RPMI7951 (cell line): Measurements from ENCODE around the gene RHOF. TPM values are rescaled to one million over a fixed set of nuclear protein-coding genes. Genes with fewer than 3 reads are reported as not detected.

Source experiments
- DNase-seq: peaks from one replicate; pipeline ENCODE4 v3.0.0-alpha.2; 2012; ENCODE audit warnings: low read depth
- total RNA-seq: library from RNA; depleted of rRNA; stranded (reverse); fragments of >200 nt; shearing (Covaris generic); gene quantifications from 2 replicates; pipeline ENCODE4 v1.2.3, GENCODE V29; 2014

The RHOF gene
- total RNA-seq, 1 experiment from 2014 or later = 1.1 TPM

- no peak for DNase-seq
Observed at GRCh38 chr12:121804417-121805111, 11.1 kb upstream of the RHOF start.

- DNase-seq = peak; percentile 58
Observed at GRCh38 chr12:121803861-121804416, 10.5 kb upstream of the RHOF start, which contains the start of gene SETD1B. SETD1B (plus strand) TSS chr12:121804009; CDS start chr12:121804738, 729 bp downstream.

GRCh38 chr12:121802843-121803698, 9.6 kb upstream of the RHOF start:
- DNase-seq = peak; percentile 94

- DNase-seq = no peak
Observed at GRCh38 chr12:121802485-121802842, 9.0 kb upstream of the RHOF start.

GRCh38 chr12:121801595-121802484, 8.4 kb upstream of the RHOF start:
- no peak for DNase-seq

- peak; percentile 82 for DNase-seq
Observed at GRCh38 chr12:121800694-121801594, 7.5 kb upstream of the RHOF start.

- DNase-seq = peak; percentile 92
Observed at GRCh38 chr12:121799842-121800693, 6.6 kb upstream of the RHOF start.

GRCh38 chr12:121799156-121799841, 5.8 kb upstream of the RHOF start:
- DNase-seq = peak; percentile 81

- DNase-seq = no peak
Observed at GRCh38 chr12:121798787-121799155, 5.3 kb upstream of the RHOF start.

- peak; percentile 90 for DNase-seq
Observed at GRCh38 chr12:121797937-121798786, 4.7 kb upstream of the RHOF start.

GRCh38 chr12:121796855-121797751, 3.6 kb upstream of the RHOF start:
- DNase-seq = peak; percentile 91

GRCh38 chr12:121795034-121795968, 1.8 kb upstream of the RHOF start:
- DNase-seq = peak; percentile 69

- no peak for DNase-seq
Observed at GRCh38 chr12:121794534-121795033, 1.1 kb upstream of the RHOF start.

- DNase-seq = peak; percentile 81
Observed at GRCh38 chr12:121793838-121794533, 498 bp upstream of the RHOF start.
